ENCODE results near the gene LRRD1. TPM values are rescaled to one million over a fixed set of nuclear protein-coding genes. Genes with fewer than 3 reads are reported as not detected.

The LRRD1 gene
- total and polyA plus RNA-seq, 9 donors: 0.11 to 0.64 (median 0.31) TPM

Other genes starting within 250 kb of the LRRD1 start
- 90.1 TPM for gene AKAP9, start 238.3 kb downstream of the LRRD1 start, total RNA-seq
- 10 to 100 TPM; 63.1 to 94.0 (median 78.3) TPM for gene AKAP9, start 238.3 kb downstream of the LRRD1 start, polyA plus RNA-seq (ENCODE audit: insufficient read depth in 1 of 8, insufficient read length in 8 of 8, low replicate concordance in 1 of 8)
- gene CYP51A1, start 44.7 kb downstream of the LRRD1 start, total RNA-seq: 44.1 TPM
- gene CYP51A1, start 44.7 kb downstream of the LRRD1 start, polyA plus RNA-seq (ENCODE audit: insufficient read depth in 1 of 8, insufficient read length in 8 of 8, low replicate concordance in 1 of 8): 10 to 100 TPM; 22.7 to 37.7 (median 30.0) TPM
- 38.2 TPM for gene KRIT1, start 66.8 kb upstream of the LRRD1 start, total RNA-seq
- gene KRIT1, start 66.8 kb upstream of the LRRD1 start, polyA plus RNA-seq (ENCODE audit: insufficient read depth in 1 of 8, insufficient read length in 8 of 8, low replicate concordance in 1 of 8): 10 to 100 TPM; 21.5 to 34.4 (median 26.4) TPM
- 30.6 TPM for gene ANKIB1, start 66.8 kb upstream of the LRRD1 start, total RNA-seq
- 10 to 100 TPM; 15.0 to 31.5 (median 23.7) TPM for gene ANKIB1, start 66.8 kb upstream of the LRRD1 start, polyA plus RNA-seq (ENCODE audit: insufficient read depth in 1 of 8, insufficient read length in 8 of 8, low replicate concordance in 1 of 8)

All from muscle of leg (tissue), 9 donors.